HCT116 (cell line): ENCODE results near the gene NLRC5. TPM values are rescaled to one million over a fixed set of nuclear protein-coding genes. Genes with fewer than 3 reads are reported as not detected.

Experiments used
- ATAC-seq: fragments of 200-7000 bp; cut with Tn5 transposase; 2 replicates; pipeline ENCODE4 v1.9.1; 2020; ENCODE audit warnings: mild to moderate bottlenecking, moderate library complexity
- BruUV-seq: library from RNA; stranded (reverse); fragments of 400-500 nt; replicated peaks from 2 replicates; lab custom pipeline; 2021; lab: Mats Ljungman, UMichigan
- CTCF ChIA-PET: fragments of 300-600 bp; sonication (Branson Sonifier 250); formaldehyde crosslinking; loops from one replicate; lab custom pipeline; 2021; ENCODE audit warnings: antibody characterized with exemption; lab: Charles Lee
- POLR2A ChIA-PET: fragments of 300-600, 350-600 bp; sonication (Branson Sonifier 250); formaldehyde crosslinking; loops from one replicate; lab custom pipeline; 2021; ENCODE audit warnings: antibody characterized with exemption; lab: Charles Lee
- RAD21 ChIA-PET, 2 experiments: fragments of 300-600 bp; sonication (Branson Sonifier 250); formaldehyde crosslinking; loops; one replicate each; lab custom pipeline; 2023; ENCODE audit warnings: low total read pairs in 2 of 2; ENCODE audit not compliant: uncharacterized antibody in 2 of 2, unreplicated experiment in 2 of 2, low non-redundant PET in 1 of 2; lab: Charles Lee
- DNase-seq: peaks from one replicate; pipeline ENCODE4 v3.0.0-alpha.2; 2010; ENCODE audit warnings: low read depth, low spot score
- H2AFZ ChIP-seq: fragments of 200-600 bp; shearing (Covaris generic), sonication (generic); 2 replicates; pipeline ENCODE4 v1.6.1; 2017; ENCODE audit warnings: low read depth, mixed run types, mixed read lengths, antibody characterized with exemption, low read length; ENCODE audit not compliant: poor library complexity, severe bottlenecking
- H3K27ac ChIP-seq: 2 replicates; pipeline ENCODE4 v1.5.1; 2012; ENCODE audit warnings: low read depth, low read length
- H3K27me3 ChIP-seq: fragments of 200-600 bp; sonication (generic); 2 replicates; pipeline ENCODE4 v1.6.1; 2016; ENCODE audit warnings: mixed run types, low read length, mixed read lengths; ENCODE audit not compliant: insufficient read depth
- H3K36me3 ChIP-seq, 2 experiments: fragments of 200-500 bp in 1 of 2; fragments of 200-600 bp in 1 of 2; sonication (Bioruptor generic) in 1 of 2; sonication (generic) in 1 of 2; 2 replicates each; pipeline versions ENCODE4 v1.5.1 to v1.6.1; 2014 to 2016; ENCODE audit warnings: low read length in 2 of 2, inconsistent platforms in 1 of 2, mixed read lengths in 1 of 2, mixed run types in 1 of 2; ENCODE audit not compliant: insufficient read depth in 2 of 2, control insufficient read depth in 1 of 2
- H3K4me1 ChIP-seq, 2 experiments: fragments of 200-600 bp in 1 of 2; sonication (generic) in 1 of 2; 2 replicates each; pipeline versions ENCODE4 v1.5.1 to v1.6.1; 2012 to 2017; ENCODE audit warnings: low read length in 2 of 2, inconsistent platforms in 1 of 2, mild to moderate bottlenecking in 1 of 2, mixed read lengths in 1 of 2, mixed run types in 1 of 2, moderate library complexity in 1 of 2; ENCODE audit not compliant: insufficient read depth in 2 of 2, control insufficient read depth in 1 of 2
- H3K4me2 ChIP-seq: fragments of 200-600 bp; sonication (generic); 2 replicates; pipeline ENCODE4 v1.6.1; 2017; ENCODE audit warnings: mixed run types, low read length, mixed read lengths
- H3K4me3 ChIP-seq, 2 experiments: fragments of 200-600 bp in 1 of 2; sonication (generic) in 1 of 2; replicated peaks in 1 of 2; 2 replicates each; pipeline ENCODE4 v1.5.1; 2011 to 2016; ENCODE audit warnings: low read length in 2 of 2, control low read depth in 1 of 2, low read depth in 1 of 2, mild to moderate bottlenecking in 1 of 2, mixed read lengths in 1 of 2, mixed run types in 1 of 2
- H3K79me2 ChIP-seq: fragments of 200-600 bp; sonication (generic); 2 replicates; pipeline ENCODE4 v1.6.1; 2017; ENCODE audit warnings: mild to moderate bottlenecking, mixed run types, low read length, moderate library complexity, mixed read lengths; ENCODE audit not compliant: insufficient read depth
- H3K9ac ChIP-seq: fragments of 200-600 bp; sonication (generic); 2 replicates; pipeline ENCODE4 v1.6.1; 2016; ENCODE audit warnings: low read length, mixed read lengths
- H3K9me2 ChIP-seq: fragments of 200-600 bp; sonication (generic), shearing (Covaris generic); 2 replicates; pipeline ENCODE4 v1.6.1; 2017; ENCODE audit warnings: mixed run types, mild to moderate bottlenecking, moderate library complexity; ENCODE audit not compliant: insufficient read depth
- H3K9me3 ChIP-seq, 2 experiments: fragments of 200-500 bp in 1 of 2; fragments of 200-600 bp in 1 of 2; sonication (Bioruptor generic) in 1 of 2; sonication (generic) in 1 of 2; 2 replicates each; pipeline ENCODE4 v1.6.1; 2014 to 2017; ENCODE audit warnings: low read length in 2 of 2, mixed read lengths in 2 of 2, inconsistent platforms in 1 of 2, low read depth in 1 of 2, mild to moderate bottlenecking in 1 of 2, mixed run types in 1 of 2, moderate library complexity in 1 of 2; ENCODE audit not compliant: control insufficient read depth in 1 of 2, insufficient read depth in 1 of 2
- H4K20me1 ChIP-seq: fragments of 200-600 bp; sonication (generic), shearing (Covaris generic); 2 replicates; pipeline ENCODE4 v1.6.1; 2017; ENCODE audit warnings: mixed run types, mild to moderate bottlenecking, moderate library complexity; ENCODE audit not compliant: insufficient read depth
- ATF3 ChIP-seq: IDR thresholded peaks from 2 replicates; pipeline ENCODE4 v1.6.1; 2012
- CTCF ChIP-seq, 3 experiments: fragments of 200-600 bp in 1 of 3; sonication (generic) in 1 of 3; IDR thresholded peaks in 2 of 3; conservative IDR thresholded peaks in 1 of 3; 2 replicates each; pipeline ENCODE4 v1.5.1; 2012 to 2017; ENCODE audit warnings: low read depth in 2 of 3, low read length in 2 of 3, antibody characterized with exemption in 1 of 3, borderline replicate concordance in 1 of 3, control low read depth in 1 of 3, mild to moderate bottlenecking in 1 of 3, mixed read lengths in 1 of 3, mixed run types in 1 of 3, moderate library complexity in 1 of 3; ENCODE audit not compliant: insufficient read depth in 1 of 3
- EGR1 ChIP-seq: IDR thresholded peaks from 2 replicates; pipeline ENCODE4 v1.6.1; 2012; ENCODE audit warnings: low read depth
- ELF1 ChIP-seq: IDR thresholded peaks from 2 replicates; pipeline ENCODE4 v1.6.1; 2012; ENCODE audit warnings: low read depth, borderline replicate concordance
- JUND ChIP-seq: IDR thresholded peaks from 2 replicates; pipeline ENCODE4 v1.6.1; 2012
- POLR2AphosphoS5 ChIP-seq: IDR thresholded peaks from 2 replicates; pipeline ENCODE4 v1.6.1; 2011; ENCODE audit warnings: mild to moderate bottlenecking, low read depth, low read length, moderate library complexity
- YY1 ChIP-seq: IDR thresholded peaks from 2 replicates; pipeline ENCODE4 v1.6.1; 2011; ENCODE audit warnings: low read length, low read depth, moderate library complexity, mild to moderate bottlenecking; ENCODE audit not compliant: insufficient replicate concordance; ENCODE audit errors: extremely low read depth
- intact Hi-C: fragments of 100-400 bp; cut with micrococcal nuclease; formaldehyde crosslinking; loops from 2 replicates; pipeline ENCODE4 v1.10.0; 2022
- total RNA-seq: library from RNA; stranded (reverse); gene quantifications from one replicate; pipeline ENCODE4 v1.2.1, GENCODE V29; 2021; ENCODE audit not compliant: unreplicated experiment

NLRC5 gene
- total RNA-seq, 1 experiment from 2014 or later = 10.4 TPM

GRCh38 chr16:57020651-57021050 is 31.3 kb downstream of the NLRC5 start:
- H3K9me3 ChIP-seq = no peaks in the 10 kb centered on the region
- ChIA-PET POLR2A (interaction anchor here (0.7 to 1.4 kb wide), 3 partner anchors 11 to 89 kb away, joined by 3 to 7 read pairs (median 4); no protein-coding TSS in a partner anchor), CTCF (no interaction called here), RAD21 (no interaction called here)
- no peak overlapping the region for H3K27ac ChIP-seq
- no peak for DNase-seq
- H3K27me3 ChIP-seq = no peaks in the 10 kb centered on the region
- no peak overlapping the region for H3K4me3 ChIP-seq
- no peak for ATAC-seq
- no peaks in the 10 kb centered on the region for H4K20me1 ChIP-seq
- TF ChIP-seq ATF3 (no peak), POLR2AphosphoS5 (no peak), JUND (no peak), ELF1 (no peak), YY1 (no peak)
- intact Hi-C loops = no loop called here
- no peaks in the 10 kb centered on the region for H3K79me2 ChIP-seq
- H3K9ac ChIP-seq = no peak overlapping the region
- BruUV-seq = no TSS peak
- H3K9me2 ChIP-seq = no peaks in the 10 kb centered on the region
- 0 out of 4 replicates have a peak, but pooled peaks cover 0 to 3% of the 10 kb centered on the region in 2 experiments for H3K4me1 ChIP-seq
- H2AFZ ChIP-seq = no peak overlapping the region
- H3K4me2 ChIP-seq = no peak overlapping the region
- H3K36me3 ChIP-seq = no peaks in the 10 kb centered on the region

- Histone ChIP-seq H3K27ac (no peak overlapping the region), H3K4me3 (no peak overlapping the region), H3K9me2 (no peaks in the 10 kb centered on the region), H3K9ac (no peak overlapping the region), H3K36me3 (no peaks in the 10 kb centered on the region)
- RAD21 ChIA-PET = no interaction called here
- intact Hi-C loops = no loop called here
- ATAC-seq = no peak
- TF ChIP-seq CTCF (IDR thresholded peaks at IDR 0.05 in 2 of 3, conservative IDR thresholded peaks at IDR 0.05 in 1 of 3; ENCODE audit: borderline replicate concordance in 1 of 3, insufficient read depth in 1 of 3, low read depth in 2 of 3, low read length in 2 of 3) = no peak
- TF ChIP-seq EGR1 = no peak
- TF ChIP-seq, all 23 proteins: peak for 0
- Histone ChIP-seq H3K27me3 (no peaks in the 10 kb centered on the region), H2AFZ (no peak overlapping the region), H4K20me1 (no peaks in the 10 kb centered on the region), H3K4me2 (no peak overlapping the region), H3K79me2 (no peaks in the 10 kb centered on the region), H3K9me3 (no peaks in the 10 kb centered on the region), H3K4me1 (0 out of 4 replicates have a peak, but pooled peaks cover 0 to 3% of the 10 kb centered on the region in 2 experiments)
- DNase-seq = no peak
- ChIA-PET POLR2A (no interaction called here), CTCF (no interaction called here)
- BruUV-seq = no TSS peak
These were observed 32.4 kb downstream of the NLRC5 start for GRCh38 chr16:57021757-57022156.
